T-helper 2 cell treated with Interferon-gamma antibody and Interleukin-4, amounts not matched to agents 100 ng/mL and 5 ng/mL, for 36 hours (primary cell): ENCODE results near the gene HSP90AB1. TPM values are rescaled to one million over a fixed set of nuclear protein-coding genes. Genes with fewer than 3 reads are reported as not detected.

ENCODE experiments used
- intact Hi-C: fragments of 100-400 bp; cut with micrococcal nuclease; formaldehyde crosslinking; loops from one replicate; pipeline ENCODE4 v1.15.1; 2023
- total RNA-seq: library from RNA; stranded (reverse); gene quantifications from 2 replicates; pipeline ENCODE4 v1.2.3, GENCODE V29; 2022

HSP90AB1 gene
- 884 and 889 TPM in 2 replicates for total RNA-seq

DNA sequence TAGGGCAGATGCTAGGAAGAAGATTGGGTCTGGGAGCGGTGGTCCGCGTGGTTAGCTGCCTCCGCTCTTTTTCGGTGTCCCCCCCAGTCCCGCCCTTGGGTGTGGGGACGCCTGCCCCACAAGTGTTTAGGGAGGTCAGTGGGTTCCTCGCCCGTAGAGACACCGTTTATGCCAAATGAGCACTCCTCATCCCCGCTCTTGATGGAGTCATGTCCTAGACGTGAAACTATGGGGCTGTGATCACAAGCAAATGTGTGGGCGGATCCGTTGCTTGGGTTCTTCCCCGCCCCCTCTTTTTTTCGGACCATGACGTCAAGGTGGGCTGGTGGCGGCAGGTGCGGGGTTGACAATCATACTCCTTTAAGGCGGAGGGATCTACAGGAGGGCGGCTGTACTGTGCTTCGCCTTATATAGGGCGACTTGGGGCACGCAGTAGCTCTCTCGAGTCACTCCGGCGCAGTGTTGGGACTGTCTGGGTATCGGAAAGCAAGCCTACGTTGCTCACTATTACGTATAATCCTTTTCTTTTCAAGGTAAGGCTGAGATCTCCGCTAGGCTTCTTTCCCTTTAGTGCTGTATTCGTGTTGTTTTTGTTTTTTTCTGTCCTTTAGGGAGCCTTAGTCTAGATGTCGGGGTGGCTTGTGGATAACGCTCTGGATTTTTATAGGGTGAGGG is at the start of gene HSP90AB1:
Gene HSP90AB1 (plus strand): TSS at position 439 of the 675 bp plus-strand sequence. CDS start 1,529 bp downstream, outside the sequence.
- intact Hi-C loops, result loop anchor here (1.0 to 5.0 kb wide), 7 partner anchors 8 to 618 kb away; partner anchors contain the start of genes GTPBP2, MRPL14, SLC35B2 and TMEM63B

DNA sequence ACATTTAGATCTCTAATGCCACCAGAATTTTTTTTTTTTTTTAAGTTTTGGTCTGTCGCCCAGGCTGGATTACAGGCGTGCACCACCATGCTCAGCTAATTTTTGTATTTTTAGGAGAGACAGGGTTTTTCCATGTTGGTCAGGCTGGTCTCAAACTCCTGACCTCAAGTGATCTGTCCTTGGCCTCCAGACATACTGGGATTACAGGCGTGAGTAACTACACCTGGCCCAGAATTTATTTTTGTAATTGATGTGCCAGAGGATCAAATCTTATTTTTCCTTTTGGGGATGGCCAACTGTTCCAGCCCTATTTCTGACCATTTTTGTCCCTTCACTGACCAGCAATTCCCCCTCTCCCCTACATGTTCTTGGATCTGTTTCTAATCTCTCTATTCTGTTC is 48.2 kb upstream of the HSP90AB1 start:
- intact Hi-C loops, result no loop called here

DNA sequence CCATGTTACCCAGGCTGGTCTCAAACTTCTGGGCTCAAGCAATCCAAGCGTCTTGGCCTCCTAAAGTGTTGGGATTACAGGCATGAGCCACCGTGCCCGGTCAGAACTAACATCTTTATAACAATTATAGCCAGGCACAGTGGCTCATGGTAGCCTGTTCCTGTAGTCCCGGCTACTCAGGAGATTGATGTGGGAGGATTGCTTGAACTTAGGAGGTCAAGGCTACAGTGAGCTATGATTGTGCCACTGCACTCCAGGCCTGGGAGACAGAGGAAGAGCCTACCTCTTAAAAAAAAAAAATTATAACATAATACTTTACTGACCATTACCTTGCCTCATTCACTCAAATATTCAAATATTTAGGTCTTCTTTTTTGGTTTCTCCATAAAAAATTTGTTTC is 47.0 kb upstream of the HSP90AB1 start:
- intact Hi-C loops, result no loop called here

DNA sequence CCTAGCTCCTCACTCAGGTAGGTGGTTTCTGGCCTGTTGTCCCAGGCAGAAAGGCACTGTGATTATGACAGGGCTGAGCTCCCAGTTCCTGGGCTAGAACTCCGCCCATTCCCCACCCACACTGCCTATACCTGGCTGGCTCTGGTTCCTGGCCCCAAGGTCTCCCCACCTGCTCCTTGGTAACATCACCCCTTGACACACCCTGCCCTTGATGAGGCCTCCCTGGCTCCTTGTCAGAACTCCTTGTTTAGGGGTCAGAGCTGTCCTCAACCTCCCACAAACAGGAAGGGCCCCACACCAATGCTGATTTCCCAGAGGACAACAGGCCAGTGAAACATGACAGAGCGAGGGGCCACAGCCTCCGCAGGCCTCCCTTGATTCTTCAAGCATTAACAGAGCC is 45.7 kb upstream of the HSP90AB1 start:
- intact Hi-C loops, result no loop called here

DNA sequence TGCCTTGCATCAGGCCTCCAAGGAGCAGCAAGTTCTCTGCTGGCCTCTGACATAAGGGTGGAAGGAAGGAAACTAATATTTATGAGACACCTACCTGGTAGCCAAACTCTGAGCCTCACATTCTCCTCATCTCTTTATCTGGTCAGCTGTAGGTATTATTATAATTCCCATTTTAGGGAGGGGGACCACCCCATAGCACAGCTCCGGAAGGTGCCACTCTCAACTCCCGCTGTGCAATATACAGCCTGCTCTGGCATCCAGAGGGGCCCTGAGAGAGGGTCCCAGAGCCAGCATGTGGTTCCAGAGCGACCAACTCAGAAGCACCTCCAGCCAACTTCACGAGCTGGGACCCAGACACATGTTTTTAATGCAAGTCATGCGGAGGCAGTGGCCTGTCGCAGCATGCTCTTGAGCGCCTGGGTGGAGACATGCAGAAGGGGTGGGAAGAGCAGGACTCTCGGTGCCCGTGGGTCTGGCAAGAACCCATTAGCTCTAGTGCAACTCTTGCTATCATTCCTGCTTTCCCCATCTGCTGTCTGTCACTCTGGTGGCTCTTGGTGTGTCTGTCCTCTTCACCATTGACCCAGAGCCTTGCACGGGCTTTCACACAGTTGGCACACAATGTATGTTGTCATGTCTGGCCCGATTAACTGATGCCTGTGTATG is 45.1 kb upstream of the HSP90AB1 start:
- intact Hi-C loops, result no loop called here

DNA sequence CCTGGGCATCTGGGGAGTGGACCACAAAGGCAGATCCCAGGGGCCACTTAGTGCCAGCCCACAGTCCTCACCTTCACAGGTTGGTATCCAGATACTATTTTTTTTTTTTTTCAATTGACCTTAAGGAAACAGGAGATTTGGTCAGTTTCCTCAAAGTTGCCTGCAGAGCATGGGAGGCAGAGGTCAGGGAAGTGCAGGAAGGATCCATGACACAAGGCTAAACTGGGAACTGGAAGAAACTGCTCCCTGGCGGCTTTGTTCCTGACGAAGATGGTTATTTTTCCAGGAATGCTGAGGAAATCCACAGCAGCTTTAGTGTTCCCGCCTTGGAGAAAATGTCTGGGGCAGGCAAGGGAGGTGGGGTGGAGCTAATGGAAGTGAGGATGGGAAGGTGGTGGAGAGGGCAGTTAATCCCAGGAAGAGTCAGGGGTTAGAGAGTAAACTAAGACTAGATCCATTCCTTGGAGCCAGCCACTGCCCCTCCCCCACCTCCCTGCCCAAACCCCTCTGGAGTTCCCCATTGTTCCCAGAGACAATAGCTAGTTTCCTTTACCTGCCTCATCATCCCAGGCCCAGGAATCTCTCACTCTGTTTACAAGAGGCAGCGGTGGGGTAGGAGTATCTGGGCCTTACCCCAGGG is 44.4 kb upstream of the HSP90AB1 start:
- intact Hi-C loops, result no loop called here

DNA sequence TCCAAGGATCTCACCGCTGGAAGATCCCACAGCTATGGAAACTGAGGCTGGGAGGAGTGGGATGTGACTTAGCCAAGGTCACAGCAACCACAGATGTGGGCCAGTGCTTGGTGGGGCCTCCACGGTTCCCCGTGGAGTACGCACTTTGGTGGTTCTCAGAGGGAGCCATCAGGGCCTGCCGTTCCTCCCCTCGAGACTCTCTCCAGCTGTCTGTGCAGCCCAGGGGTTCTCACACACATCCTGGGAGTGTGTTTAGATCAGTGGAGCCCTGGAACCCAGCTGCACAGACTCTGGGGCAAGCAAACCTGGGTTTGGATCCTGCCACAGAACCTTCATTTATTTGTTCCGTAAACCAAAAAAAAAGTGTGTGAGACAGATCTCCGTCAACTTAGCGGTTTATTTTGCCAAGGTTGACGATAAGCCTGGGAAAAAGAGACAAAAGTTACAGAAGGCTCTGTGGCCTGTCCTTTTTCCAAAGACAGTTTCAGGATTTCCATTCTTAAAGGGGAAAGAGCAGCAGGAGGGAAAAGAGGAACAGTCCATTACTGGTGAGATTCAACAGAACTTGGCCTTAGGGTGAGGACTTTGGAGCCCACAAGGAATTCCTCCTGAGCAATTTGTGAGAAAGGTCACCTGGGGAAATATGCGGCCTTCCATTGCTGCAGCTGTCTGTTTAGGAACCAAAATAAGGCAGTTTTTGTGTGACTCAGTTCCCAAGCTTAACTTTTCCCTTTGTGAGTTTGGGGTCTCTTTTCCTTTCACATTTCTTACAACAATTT is 43.7 kb upstream of the HSP90AB1 start:
- intact Hi-C loops, result no loop called here

DNA sequence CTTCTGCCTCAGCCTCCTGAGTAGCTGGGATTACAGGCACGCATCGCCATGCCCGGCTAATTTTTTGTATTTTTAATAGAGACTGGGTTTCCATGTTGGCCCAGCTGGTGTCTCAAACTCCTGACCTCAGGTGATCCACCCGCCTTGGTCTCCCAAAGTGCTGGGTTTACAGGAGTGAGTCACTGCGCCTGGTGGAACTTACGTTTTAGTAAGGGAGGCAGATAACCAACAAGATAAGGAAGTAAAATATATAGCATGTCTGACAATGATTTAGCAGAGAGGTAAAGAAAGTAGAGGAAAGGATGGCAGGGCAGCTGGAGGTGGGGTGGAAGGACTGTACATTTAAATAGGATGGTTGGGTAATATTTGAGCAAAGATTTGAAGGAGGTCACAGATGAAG is 42.9 kb upstream of the HSP90AB1 start:
- intact Hi-C loops, result no loop called here

DNA sequence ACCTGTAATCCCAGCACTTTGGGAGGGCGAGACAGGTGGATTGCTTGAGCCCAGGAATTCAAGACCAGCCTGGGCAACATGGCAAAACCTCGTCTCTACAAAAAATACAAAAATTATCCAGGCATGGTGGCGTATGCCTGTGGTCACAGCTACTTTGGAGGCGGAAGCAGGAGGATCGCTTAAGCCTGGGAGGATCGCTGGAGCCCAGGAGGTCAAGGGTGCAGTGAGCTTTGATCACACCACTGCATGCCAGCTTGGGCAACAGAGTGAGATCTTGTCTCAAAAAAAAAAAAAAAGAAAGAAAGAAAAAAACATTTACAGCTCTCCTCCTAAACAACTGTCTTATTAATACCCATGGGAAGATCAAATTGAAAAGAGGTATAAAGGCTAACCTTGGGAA is 38.9 kb upstream of the HSP90AB1 start:
- intact Hi-C loops, result no loop called here

DNA sequence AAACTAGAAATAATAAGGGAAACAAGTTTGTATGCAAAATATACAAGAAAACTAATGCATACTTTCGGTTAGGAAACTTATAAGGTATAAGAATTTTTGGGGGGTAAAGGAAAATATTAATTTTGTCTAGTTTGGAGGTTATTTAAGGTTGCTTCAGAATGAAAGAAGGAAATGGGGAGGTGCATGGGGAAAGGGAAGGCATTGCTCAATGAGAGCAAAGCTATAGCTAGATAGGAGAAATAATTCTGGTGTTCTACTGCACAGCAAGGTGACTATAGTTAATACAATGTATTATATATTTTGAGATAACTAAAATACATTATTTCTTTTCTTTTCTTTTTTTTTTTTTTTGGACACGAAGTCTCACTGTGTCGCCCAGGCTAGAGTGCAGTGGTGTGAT is 35.6 kb upstream of the HSP90AB1 start:
- intact Hi-C loops, result no loop called here

DNA sequence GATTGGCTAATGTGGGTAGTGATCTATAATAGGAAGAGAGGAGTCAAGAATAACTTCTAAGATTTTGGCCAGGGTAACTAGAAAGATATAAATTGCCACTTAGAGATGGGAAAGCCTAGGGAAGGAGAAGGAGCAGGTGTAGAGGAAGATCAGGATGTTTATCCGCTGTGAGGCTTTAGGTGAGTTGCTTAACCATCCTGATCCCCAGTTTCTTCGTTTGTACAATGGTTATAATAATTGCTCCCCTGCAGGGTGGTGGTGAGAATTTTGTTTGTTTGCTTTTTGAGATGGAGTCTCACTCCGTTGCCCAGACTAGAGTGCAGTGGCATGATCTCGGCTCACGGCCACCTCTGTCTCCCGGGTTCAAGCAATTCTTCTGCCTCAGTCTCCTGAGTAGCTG is 32.6 kb upstream of the HSP90AB1 start:
- intact Hi-C loops, result no loop called here

DNA sequence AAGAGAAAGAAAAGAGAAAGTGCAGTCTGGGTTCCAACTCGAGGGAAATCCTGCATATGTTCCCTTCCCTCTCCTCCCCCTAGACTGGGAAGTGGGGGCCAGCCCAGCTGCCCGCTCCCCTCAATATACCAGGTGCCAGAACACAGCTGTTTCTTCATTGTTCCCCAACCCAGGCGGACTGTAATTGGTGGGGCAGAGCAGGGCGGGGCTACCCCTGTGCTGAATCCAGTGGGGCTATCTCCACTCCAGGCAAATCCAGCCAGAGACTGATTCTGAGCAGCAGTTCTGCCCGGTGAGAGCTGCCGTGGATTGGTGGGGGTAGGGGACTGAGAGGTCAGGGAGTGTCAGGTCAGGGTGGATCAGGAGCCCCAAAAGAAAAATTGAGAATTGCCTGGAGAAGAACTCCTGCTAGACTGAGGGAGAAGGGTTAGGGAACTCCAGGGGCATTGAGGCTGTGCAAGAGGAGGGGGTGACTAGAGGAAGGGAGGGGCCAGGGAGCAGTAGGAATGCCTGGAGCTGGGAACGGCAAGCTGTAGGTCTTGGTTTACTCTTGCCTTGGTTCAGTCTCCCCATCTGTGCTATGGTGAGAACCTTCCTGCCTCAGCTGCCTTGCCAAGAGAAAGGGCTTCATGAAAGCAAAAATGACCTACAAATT is 30.1 kb upstream of the HSP90AB1 start, which contains the start of gene MYMX:
Gene MYMX (plus strand): TSS at position 250 of the 655 bp plus-strand sequence. CDS start 546 bp downstream, outside the sequence.
- intact Hi-C loops, result no loop called here

DNA sequence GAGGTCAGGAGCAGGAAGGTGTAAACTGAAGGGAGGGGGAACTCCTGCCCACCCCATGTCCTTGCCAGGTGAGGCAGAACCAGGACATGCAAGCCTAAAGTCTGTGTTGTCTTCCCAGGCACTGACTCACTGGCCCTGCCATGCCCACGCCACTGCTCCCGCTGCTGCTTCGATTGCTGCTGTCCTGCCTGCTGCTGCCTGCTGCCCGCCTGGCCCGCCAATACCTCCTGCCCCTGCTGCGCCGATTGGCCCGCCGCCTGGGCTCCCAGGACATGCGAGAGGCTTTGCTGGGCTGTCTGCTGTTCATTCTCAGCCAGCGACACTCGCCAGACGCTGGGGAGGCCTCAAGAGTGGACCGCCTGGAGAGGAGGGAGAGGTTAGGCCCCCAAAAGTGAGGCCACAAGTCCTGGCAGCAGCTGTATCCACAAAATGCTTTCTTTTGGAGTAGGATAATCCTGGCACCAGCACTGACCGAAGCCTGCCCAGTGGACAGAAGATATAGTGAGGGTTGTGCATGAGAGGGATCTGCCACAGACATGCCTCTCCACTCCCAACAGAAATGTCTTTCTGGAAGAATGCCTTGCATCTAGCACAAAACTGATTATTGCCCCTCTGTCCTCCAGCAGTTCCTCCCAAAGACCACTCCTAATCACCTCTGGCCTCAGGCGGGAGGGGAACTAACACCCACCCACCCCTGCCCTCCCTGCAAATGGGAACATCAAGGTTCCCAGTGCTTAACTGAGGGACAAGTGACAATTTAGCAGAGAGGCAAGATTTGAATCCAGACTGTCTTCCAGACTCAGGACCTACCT is 29.4 kb upstream of the HSP90AB1 start:
- intact Hi-C loops, result no loop called here

DNA sequence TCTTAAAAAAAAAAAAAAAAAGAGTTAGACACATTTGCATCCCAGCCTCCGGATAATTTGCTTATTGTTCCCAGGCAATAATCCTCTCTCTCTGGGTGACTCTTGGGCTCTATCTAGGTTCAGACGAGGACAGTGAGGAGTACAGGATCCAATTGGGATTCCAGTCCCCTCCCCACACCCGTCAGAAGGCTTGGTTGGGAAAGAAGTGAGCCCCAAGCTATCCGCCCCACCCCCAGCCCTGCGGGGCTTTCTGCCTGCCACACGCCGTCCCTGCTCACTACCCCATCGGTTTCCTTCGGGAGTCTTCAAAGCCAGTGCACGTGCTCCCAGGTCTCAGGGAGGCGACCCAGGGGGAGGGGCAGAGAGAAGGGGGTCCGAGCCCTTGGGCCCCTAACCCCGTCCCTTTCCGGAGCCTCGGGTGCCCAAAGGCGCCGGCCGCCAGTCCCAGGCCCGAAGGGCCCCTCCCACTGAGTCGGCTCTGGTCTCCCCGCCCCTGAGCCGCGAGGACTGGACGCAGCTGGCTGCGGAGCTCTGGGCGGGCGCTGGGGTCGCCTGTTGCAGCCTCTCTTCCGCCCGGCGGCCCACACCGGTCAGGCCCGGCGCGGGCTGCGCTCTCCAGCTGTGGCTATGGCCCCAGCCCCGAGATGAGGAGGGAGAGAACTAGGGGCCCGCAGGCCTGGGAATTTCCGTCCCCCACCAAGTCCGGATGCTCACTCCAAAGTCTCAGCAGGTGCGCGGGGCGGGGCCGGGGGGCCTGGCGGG is 27.7 kb upstream of the HSP90AB1 start:
- intact Hi-C loops, result no loop called here

DNA sequence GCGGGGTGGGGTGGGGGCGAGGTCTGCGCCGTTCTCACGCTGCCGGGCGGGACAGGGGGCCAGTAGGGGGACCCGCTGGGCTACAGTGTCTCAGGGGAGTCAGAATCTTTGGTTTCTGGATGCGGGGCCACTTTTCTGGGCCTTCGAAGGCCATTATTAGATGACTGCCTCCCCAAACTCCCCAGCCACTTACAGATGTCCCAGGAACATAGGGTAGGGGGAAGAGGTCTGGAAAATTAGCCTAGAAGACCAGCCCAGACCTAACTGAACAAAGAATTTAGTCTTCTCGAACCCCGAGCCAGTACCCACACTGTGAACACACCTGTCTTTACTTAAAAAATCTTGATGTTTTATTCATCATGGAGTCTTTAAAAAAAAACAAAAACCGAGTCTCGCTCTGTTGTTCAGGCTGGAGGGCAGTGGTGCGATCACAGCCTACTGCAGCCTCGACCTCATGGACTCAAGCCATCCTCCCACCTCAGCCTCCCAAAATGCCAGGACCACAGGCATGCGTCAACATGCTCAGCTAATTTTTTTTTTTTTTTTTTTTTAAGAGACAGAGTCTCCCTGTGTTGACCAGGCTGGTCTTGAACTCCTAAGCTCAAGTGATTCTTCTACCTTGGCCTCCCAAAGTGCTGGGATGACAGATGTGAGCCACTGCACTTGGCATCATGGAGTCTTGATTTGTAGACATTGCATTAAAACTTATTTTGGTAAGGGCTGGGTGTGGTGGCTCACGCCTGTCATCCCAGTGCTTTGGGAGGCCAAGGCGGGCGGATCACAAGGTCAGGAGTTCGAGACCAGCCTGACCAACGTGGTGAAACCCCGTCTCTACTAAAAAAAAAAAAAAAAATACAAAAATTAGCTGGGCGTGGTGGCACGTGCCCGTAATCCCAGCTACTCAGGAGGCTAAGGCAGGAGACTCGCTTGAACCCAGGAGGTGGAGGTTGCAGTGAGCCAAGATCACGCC is 26.8 kb upstream of the HSP90AB1 start:
- intact Hi-C loops, result loop anchor here (2.0 to 5.0 kb wide), 3 partner anchors 45 to 1792 kb away; partner anchors contain the start of genes MRPL14, NFKBIE and TMEM63B

DNA sequence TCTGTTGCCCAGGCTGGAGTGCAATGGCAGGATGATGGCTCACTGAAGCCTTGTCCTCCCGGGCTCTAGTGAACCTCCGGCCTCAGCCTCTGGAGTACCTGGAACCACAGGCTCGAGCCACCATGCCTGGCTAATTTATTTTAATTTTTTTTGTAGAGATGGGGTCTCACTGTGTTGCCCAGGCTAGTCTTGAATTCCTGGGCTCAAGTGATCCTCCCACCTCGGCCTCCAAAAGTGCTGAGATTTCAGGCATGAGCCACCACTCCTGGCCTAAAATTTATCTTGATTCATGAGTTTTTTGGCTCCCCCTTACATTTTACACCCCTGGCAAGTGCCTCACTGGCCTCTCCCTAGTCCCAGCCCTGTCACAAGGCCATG is 26.0 kb upstream of the HSP90AB1 start:
- intact Hi-C loops, result loop anchor here (1.0 to 5.0 kb wide), 4 partner anchors 17 to 1791 kb away; partner anchors contain the start of genes MRPL14, NFKBIE and TMEM63B

DNA sequence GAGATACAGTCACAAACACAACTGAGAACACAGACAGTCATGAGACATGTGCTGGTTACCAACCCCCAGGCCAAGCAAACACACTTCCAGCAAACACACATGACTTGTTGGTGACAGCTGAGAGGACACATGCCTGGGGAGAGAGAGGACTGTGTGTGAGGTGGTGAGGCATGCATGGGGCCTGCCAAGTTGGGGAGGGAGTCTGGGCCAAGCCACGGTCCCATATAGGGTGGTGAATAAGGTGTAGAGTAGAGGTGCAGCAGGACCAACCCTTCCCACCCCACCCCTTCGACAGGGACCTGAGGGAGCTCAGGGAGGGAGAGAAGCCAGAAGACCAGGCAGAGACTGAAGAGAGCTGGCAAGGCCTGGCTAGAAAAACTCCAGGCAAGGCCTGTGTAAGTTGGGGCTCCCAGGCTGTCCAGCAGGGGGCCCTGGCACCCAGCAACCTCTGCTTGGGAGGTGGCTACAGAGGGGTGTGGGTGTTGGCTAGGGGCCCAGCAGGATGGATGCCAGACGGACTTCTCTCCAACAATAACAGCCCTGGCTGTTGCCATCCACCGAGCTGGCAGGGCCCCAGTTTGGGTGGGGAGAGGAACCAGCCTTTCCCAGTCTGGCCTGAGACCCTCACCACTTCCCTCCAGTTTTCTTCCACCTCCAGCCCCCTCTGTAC is 25.5 kb upstream of the HSP90AB1 start:
- intact Hi-C loops, result loop anchor here (1.0 to 5.0 kb wide), 4 partner anchors 17 to 1791 kb away; partner anchors contain the start of genes MRPL14, NFKBIE and TMEM63B
